OCI-LY1 (cell line): ENCODE results near the gene GNAQ.

Source experiments
- H2AFZ ChIP-seq: fragments of 200-600 bp; sonication (generic), shearing (Covaris generic); 2 replicates; pipeline ENCODE4 v1.6.0; 2014; ENCODE audit warnings: antibody characterized with exemption, mild to moderate bottlenecking, low read length
- H3F3A ChIP-seq: fragments of 200-600 bp; sonication (generic), shearing (Covaris generic); 2 replicates; pipeline ENCODE4 v1.6.0; 2014; ENCODE audit warnings: mild to moderate bottlenecking, antibody characterized with exemption, low read length, moderate library complexity; ENCODE audit not compliant: insufficient read depth
- H3K27ac ChIP-seq: fragments of 200-600 bp; sonication (generic); 2 replicates; pipeline ENCODE4 v1.5.1; 2014; ENCODE audit warnings: low read length, mixed run types, mild to moderate bottlenecking, low read depth; ENCODE audit not compliant: poor library complexity, severe bottlenecking
- H3K27me3 ChIP-seq: fragments of 200-600 bp; sonication (generic); 2 replicates; pipeline ENCODE4 v1.6.0; 2014; ENCODE audit warnings: antibody characterized with exemption, mild to moderate bottlenecking, low read length, moderate library complexity; ENCODE audit not compliant: insufficient read depth
- H3K36me3 ChIP-seq: fragments of 200-600 bp; sonication (generic); 2 replicates; pipeline ENCODE4 v1.6.1; 2014; ENCODE audit warnings: mild to moderate bottlenecking, antibody characterized with exemption, low read length, moderate library complexity, mixed read lengths; ENCODE audit not compliant: insufficient read depth
- H3K4me1 ChIP-seq: fragments of 200-600 bp; sonication (generic); 2 replicates; pipeline ENCODE4 v1.5.1; 2014; ENCODE audit warnings: mild to moderate bottlenecking, low read length, moderate library complexity; ENCODE audit not compliant: insufficient read depth, severe bottlenecking
- H3K4me2 ChIP-seq: fragments of 200-600 bp; sonication (generic), shearing (Covaris generic); 2 replicates; pipeline ENCODE4 v1.6.1; 2014; ENCODE audit warnings: low read length
- H3K4me3 ChIP-seq: fragments of 200-600 bp; sonication (generic); 2 replicates; pipeline ENCODE4 v1.5.1; 2014; ENCODE audit warnings: low read length, low read depth, mild to moderate bottlenecking, mixed read lengths; ENCODE audit not compliant: poor library complexity, severe bottlenecking
- H3K79me2 ChIP-seq: fragments of 200-600 bp; shearing (Covaris generic); 2 replicates; pipeline ENCODE4 v1.6.1; 2016; ENCODE audit warnings: mixed run types, low read length, mixed read lengths; ENCODE audit not compliant: insufficient read depth
- H3K9ac ChIP-seq: fragments of 200-600 bp; sonication (generic), shearing (Covaris generic); 2 replicates; pipeline ENCODE4 v1.6.1; 2014; ENCODE audit warnings: mild to moderate bottlenecking, low read length, mixed read lengths
- H3K9me2 ChIP-seq: fragments of 200-600 bp; sonication (generic), shearing (Covaris generic); 2 replicates; pipeline ENCODE4 v1.6.1; 2014; ENCODE audit warnings: low read depth, mild to moderate bottlenecking, low read length, mixed read lengths
- H3K9me3 ChIP-seq: fragments of 200-600 bp; shearing (Covaris generic); 2 replicates; pipeline ENCODE4 v1.6.1; 2014; ENCODE audit warnings: low read length, mixed read lengths
- H4K20me1 ChIP-seq: fragments of 200-600 bp; sonication (generic), shearing (Covaris generic); 2 replicates; pipeline ENCODE4 v1.6.0; 2016; ENCODE audit warnings: mild to moderate bottlenecking, low read length; ENCODE audit not compliant: insufficient read depth
- EZH2 ChIP-seq: fragments of 200-600 bp; sonication (generic), shearing (Covaris generic); IDR thresholded peaks from 2 replicates; pipeline ENCODE4 v1.8.0; 2017; ENCODE audit warnings: borderline replicate concordance, mixed run types, mild to moderate bottlenecking, antibody characterized with exemption, low read length, moderate library complexity, mixed read lengths
- TF ChIP-seq, protein P1 (sequence below): fragments of 200-600 bp; sonication (generic), shearing (Covaris generic); IDR thresholded peaks from 2 replicates; pipeline ENCODE4 v1.5.1; 2017; ENCODE audit warnings: mild to moderate bottlenecking, antibody characterized with exemption, low read length, moderate library complexity, mixed read lengths

GNAQ gene

DNA sequence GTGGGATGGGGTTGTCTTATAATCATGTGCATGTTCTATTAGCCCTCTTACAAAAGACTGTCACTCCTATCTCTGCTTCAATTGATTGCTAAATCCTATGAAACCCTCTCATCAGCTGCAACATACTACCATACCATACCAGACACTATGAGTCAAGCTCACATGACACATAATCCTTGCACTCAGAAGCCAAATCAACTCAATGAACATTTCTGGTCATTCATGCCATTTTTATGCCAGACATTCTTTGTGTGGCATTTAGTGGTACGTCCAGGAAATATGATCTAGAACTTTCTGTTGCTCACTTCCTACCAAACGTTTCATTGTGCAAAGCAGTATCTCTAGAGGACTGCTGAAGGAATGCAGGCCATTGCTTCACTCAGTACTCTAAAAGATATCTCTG lies 224.3 kb downstream of the GNAQ start:
- H3K27ac ChIP-seq: no peak overlapping the region
- no peaks in the 10 kb centered on the region for H3K4me1 ChIP-seq

DNA sequence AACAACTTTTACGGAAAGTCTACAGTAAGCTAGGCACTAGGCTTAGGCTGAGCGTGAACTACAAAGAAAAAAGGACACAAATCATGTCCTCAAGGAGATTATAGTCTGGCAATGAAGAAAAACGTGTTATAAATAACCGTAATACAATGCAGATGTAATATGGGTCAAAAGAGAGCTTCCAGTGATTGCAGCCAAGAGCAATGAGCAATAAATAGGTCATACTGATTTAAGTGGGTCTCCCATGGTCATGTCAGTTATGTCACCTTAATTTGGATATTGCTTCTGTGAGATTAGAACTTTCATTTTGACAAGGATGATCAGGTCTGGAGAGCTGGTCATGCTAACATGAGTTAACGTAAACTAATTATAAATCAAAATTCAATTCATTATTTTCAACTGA lies 224.9 kb downstream of the GNAQ start:
- no peak overlapping the region for H3K9ac ChIP-seq
- no peak overlapping the region for H3K4me3 ChIP-seq
- H3K36me3 ChIP-seq: no peaks in the 10 kb centered on the region
- no peak overlapping the region for H3K27ac ChIP-seq
- H2AFZ ChIP-seq: no peak overlapping the region
- no peaks in the 10 kb centered on the region for H3K79me2 ChIP-seq
- TF ChIP-seq, protein P1, sequence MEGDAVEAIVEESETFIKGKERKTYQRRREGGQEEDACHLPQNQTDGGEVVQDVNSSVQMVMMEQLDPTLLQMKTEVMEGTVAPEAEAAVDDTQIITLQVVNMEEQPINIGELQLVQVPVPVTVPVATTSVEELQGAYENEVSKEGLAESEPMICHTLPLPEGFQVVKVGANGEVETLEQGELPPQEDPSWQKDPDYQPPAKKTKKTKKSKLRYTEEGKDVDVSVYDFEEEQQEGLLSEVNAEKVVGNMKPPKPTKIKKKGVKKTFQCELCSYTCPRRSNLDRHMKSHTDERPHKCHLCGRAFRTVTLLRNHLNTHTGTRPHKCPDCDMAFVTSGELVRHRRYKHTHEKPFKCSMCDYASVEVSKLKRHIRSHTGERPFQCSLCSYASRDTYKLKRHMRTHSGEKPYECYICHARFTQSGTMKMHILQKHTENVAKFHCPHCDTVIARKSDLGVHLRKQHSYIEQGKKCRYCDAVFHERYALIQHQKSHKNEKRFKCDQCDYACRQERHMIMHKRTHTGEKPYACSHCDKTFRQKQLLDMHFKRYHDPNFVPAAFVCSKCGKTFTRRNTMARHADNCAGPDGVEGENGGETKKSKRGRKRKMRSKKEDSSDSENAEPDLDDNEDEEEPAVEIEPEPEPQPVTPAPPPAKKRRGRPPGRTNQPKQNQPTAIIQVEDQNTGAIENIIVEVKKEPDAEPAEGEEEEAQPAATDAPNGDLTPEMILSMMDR: no peak
- no peak for TF ChIP-seq EZH2
- H3K9me2 ChIP-seq: no peaks in the 10 kb centered on the region
- H3K27me3 ChIP-seq: 0 out of 2 replicates have a peak, but pooled peaks cover 2% of the 10 kb centered on the region
- H3K4me2 ChIP-seq: no peak overlapping the region
- H3F3A ChIP-seq: no peaks in the 10 kb centered on the region
- no peaks in the 10 kb centered on the region for H4K20me1 ChIP-seq
- no peaks in the 10 kb centered on the region for H3K9me3 ChIP-seq
- no peaks in the 10 kb centered on the region for H3K4me1 ChIP-seq

More for the DNA sequence above, 224.3 kb downstream of the GNAQ start:
- TF ChIP-seq, protein P1: no peak
- TF ChIP-seq EZH2: no peak
- no peaks in the 10 kb centered on the region for H3K9me2 ChIP-seq
- no peaks in the 10 kb centered on the region for H3K9me3 ChIP-seq
- H3K79me2 ChIP-seq: no peaks in the 10 kb centered on the region
- no peak overlapping the region for H3K9ac ChIP-seq
- H3K4me2 ChIP-seq: no peak overlapping the region
- 0 out of 2 replicates have a peak, but pooled peaks cover 2% of the 10 kb centered on the region for H3K27me3 ChIP-seq
- H3K36me3 ChIP-seq: no peaks in the 10 kb centered on the region
- H4K20me1 ChIP-seq: no peaks in the 10 kb centered on the region
- no peak overlapping the region for H3K4me3 ChIP-seq
- H2AFZ ChIP-seq: no peak overlapping the region
- H3F3A ChIP-seq: no peaks in the 10 kb centered on the region

DNA sequence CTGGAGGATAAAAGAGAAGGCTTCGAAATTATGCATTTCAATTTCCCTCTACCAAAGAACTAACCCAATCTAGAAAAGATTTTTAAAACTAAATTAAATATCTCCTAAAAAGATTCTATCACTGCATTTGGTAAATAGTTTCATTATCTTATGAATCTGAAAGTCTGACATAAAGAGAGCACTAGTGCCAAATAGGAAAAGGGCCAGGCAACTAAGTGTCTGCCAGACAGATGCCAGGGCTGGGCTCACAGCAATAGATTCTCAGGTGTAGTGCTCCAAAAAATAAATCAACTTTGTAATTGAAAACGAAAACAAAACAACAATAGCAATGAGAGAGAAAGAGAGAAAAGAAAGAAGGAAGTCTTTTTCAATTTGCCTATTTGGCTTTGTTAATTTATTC lies 225.8 kb downstream of the GNAQ start:
- H3K27ac ChIP-seq: no peak overlapping the region
- no peaks in the 10 kb centered on the region for H4K20me1 ChIP-seq
- H3K79me2 ChIP-seq: no peaks in the 10 kb centered on the region
- no peak overlapping the region for H2AFZ ChIP-seq
- no peak overlapping the region for H3K4me3 ChIP-seq
- H3K4me2 ChIP-seq: no peak overlapping the region
- H3K9me2 ChIP-seq: no peaks in the 10 kb centered on the region
- 0 out of 2 replicates have a peak, but pooled peaks cover 2% of the 10 kb centered on the region for H3K27me3 ChIP-seq
- no peak for TF ChIP-seq EZH2
- TF ChIP-seq, protein P1: no peak
- no peak overlapping the region for H3K9ac ChIP-seq
- no peaks in the 10 kb centered on the region for H3K4me1 ChIP-seq
- no peaks in the 10 kb centered on the region for H3K9me3 ChIP-seq
- no peaks in the 10 kb centered on the region for H3K36me3 ChIP-seq
- no peaks in the 10 kb centered on the region for H3F3A ChIP-seq
